DOHH2 (cell line): ENCODE results near the gene LDLRAD4.

Experiments used
- CTCF ChIP-seq: fragments of 200-600 bp; sonication (generic); IDR thresholded peaks from one replicate; pipeline ENCODE4 v1.5.1; 2014; ENCODE audit warnings: antibody characterized with exemption, mild to moderate bottlenecking, low read depth, low read length; ENCODE audit not compliant: poor library complexity, severe bottlenecking
- EZH2phosphoT487 ChIP-seq: fragments of 200-600 bp; sonication (generic); IDR thresholded peaks from 2 replicates; pipeline ENCODE4 v1.6.1; 2017; ENCODE audit warnings: borderline replicate concordance, mild to moderate bottlenecking, antibody characterized with exemption, low read length, moderate library complexity, mixed read lengths

- TF ChIP-seq CTCF (no peak), EZH2phosphoT487 (no peak)
These were observed 28.0 kb downstream of the LDLRAD4 start for GRCh38 chr18:13246591-13246990.
